HG03521 (cell line): ENCODE results near the gene BACH2.
"Not testable (repeated sequence)": the region's sequence is repeated elsewhere in the genome, so short reads cannot be mapped to it uniquely, and the experiment has no call there.

Experiments used
- ATAC-seq: cut with Tn5 transposase; IDR thresholded peaks from one replicate; pipeline ENCODE4 v1.9.1; 2021; ENCODE audit warnings: mild to moderate bottlenecking, moderate library complexity; ENCODE audit not compliant: unreplicated experiment

Gene BACH2

GRCh38 chr6:90079560-90080490 lies 216.8 kb downstream of the BACH2 start:
- no peak for ATAC-seq

- no peak for ATAC-seq
Measured at GRCh38 chr6:90078513-90079289, 217.9 kb downstream of the BACH2 start.

- ATAC-seq = no peak
Measured at GRCh38 chr6:90076511-90077415, 219.9 kb downstream of the BACH2 start.

DNA sequence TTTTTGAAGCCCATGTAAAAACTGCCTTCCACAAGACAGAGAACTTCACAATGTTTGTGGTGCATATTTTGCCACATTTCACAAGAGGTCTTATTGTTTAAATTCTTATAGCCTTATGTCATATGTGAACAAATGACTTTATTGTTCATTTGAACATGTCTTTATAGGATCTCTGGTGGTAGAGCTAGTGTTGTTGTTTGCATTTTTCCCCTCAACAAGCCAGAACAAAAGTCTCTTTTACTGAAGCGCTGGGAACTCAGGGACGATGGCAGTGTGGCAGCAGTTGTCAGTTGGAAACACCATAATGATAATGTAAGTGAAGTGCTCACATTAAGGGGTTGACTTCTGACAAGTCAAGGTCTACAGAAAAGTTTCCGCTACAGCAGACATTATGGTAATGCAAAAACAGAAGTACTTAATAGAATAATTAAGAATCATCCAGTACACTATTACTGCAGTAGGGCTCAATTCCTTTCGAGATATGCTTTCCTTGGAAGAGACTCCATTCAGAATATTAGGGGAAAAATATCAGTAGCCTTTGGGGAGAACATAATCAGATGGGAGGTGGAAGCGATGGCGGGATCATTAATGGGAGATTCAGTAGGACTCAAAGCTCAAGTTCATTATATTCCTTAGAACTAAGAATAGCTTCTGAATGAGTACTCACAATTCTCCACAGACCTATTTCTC lies 222.3 kb downstream of the BACH2 start:
- no peak for ATAC-seq

DNA sequence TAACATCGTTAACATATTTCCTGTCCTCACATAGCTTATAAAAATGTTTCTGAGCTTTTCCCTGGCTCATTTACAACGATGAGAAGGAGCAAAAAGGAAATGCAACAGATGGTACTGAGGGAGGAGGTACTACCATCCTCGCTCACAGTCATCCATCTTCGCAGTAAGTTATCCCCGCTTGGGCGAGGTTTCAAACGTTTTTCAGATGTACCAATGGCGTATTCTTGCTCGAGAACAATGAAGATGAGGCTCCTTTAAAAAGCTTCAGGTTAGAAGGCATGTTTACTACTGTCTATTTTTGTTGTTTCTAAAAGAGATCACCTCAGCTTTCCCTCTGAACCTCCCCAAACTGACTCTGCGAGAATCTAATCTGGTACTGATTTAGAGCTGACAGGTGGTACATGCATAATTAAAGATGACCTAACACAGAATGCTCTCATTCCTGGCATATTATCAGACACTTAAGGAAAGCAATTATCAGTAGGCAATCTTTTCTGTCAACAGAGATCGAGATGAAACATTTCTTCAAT lies 223.6 kb downstream of the BACH2 start:
- no peak for ATAC-seq

DNA sequence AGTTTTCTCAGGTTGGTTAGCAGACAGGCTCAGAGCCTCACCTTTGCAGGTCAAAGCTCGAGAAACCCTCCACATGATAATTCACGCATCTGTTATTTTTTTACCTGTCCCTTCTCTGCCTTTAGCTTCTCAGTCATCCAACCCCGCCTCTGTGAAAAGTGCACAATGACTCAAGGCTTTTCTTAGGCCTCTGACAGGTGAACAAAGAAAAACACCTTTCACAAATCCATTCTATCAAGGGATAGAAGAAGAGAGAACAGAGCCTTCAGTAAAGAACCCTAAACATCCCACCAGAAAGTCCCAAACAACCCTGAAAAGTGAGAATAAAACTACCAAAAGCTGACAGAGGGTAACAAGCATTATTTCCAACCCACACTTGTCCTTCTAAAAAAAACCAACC lies 224.1 kb downstream of the BACH2 start:
- ATAC-seq = no peak

DNA sequence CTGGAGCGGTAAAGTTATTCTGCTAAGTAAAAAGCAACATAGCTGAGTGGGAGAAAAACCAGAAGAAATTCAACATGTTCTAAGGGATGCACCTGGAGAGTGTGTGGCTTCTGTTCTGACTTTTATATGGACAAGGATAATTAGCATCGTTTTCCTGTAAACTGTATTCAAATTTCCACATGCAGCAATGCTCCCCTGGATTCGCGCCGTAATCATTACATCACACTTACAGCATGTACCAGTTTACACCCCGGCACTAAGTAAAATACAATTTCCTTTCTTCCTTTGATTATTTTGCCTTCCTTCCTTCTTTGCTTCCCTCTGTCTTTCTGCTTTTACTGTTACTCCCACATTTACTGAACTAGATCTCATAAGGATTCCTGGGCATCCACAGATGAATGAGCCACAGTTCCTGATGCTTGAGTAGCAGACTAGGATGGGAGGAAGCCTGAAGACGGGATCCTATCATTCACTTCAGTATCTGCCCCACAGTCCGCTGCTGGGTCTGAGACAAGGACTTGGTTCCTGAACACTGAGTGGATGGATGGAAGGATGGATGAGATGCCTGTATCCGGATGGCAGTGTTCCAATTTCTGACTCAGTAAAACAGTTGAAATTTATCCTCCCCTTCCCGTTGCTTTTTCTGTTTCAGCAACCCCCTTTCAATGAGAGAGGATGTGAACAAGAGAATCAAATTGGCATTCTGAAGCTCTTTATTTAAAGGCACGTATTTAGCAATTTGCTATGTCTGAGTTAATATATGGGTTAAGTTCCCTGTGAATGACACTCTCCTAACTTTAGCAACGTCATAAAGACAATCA lies 227.7 kb downstream of the BACH2 start:
- ATAC-seq = no peak

DNA sequence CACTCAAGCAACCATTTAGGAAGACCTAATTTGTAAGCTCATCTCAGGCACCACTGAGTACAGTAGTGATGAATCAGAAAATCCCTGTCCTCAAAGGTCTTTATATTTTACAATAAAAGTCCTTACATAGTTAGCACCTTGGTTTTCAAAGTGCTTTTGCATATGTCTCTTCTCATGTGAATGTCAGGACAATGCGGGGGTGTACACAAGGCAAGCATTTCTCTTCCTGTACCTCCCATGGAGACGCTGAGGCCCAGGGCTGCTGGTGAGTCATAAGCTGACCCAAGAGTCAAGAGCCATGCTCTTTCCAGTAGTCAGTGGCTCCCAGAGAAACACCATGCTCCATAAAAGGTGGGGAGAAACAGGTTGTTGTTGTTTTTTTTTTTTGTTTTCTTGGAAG lies 228.4 kb downstream of the BACH2 start:
- ATAC-seq = no peak

- ATAC-seq = no peak
Measured at GRCh38 chr6:90066697-90067096, 229.9 kb downstream of the BACH2 start.

DNA sequence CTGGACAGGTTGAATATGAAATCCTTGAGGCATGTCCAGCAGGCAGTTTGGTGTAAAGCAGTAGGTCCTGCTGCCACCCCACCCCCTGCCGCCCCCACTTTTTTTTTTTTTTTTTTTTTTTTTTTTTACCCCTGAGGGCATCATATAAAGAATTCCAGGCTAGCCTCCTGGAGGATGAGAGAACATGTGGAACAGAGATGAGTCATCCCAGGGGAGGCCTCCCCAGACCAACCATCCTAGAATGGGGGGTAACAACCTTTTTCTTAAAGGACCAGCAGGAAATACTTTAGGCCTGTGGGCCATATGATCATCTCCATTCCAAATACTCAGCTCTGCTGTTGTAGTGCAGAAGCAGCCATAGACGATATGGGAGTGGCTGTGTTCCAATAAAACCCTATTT lies 231.5 kb downstream of the BACH2 start:
- no peak for ATAC-seq

DNA sequence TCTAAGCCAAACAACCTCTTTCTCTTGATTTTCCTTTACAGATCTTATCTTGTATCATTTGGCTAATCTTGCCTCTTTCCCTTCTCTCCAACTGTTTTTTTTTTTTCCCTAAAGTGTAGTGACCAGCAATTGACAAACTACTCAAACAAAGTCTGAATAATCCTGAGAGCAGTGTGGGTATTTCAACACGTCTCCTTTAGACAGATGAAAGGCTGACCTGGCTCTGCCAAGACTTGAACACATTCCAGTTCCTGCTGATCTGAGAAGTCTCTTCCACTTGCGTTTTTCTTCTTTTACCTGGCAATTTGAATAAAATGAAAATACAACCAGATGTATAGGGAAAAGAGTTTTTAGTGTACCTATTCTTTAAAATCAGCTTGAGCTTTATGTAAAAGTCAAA lies 234.0 kb downstream of the BACH2 start:
- ATAC-seq = no peak

- ATAC-seq = no peak
Measured at GRCh38 chr6:90062051-90062450, 234.6 kb downstream of the BACH2 start.

- not testable (repeated sequence) for ATAC-seq
Measured at GRCh38 chr6:90059178-90059577, 237.5 kb downstream of the BACH2 start.

DNA sequence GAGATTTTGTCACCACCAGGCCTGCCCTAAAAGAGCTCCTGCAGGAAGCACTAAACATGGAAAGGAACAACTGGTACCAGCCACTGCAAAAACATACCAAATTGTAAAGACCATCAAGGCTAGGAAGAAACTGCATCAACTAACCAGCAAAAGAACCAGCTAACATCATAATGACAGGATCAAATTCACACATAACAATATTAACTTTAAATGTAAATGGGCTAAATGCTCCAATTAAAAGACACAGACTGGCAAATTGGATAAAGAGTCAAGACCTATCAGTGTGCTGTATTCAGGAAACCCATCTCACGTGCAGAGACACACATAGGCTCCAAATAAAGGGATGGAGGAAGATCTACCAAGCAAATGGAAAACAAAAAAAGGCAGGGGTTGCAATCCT lies 240.7 kb downstream of the BACH2 start:
- ATAC-seq = not testable (repeated sequence)

DNA sequence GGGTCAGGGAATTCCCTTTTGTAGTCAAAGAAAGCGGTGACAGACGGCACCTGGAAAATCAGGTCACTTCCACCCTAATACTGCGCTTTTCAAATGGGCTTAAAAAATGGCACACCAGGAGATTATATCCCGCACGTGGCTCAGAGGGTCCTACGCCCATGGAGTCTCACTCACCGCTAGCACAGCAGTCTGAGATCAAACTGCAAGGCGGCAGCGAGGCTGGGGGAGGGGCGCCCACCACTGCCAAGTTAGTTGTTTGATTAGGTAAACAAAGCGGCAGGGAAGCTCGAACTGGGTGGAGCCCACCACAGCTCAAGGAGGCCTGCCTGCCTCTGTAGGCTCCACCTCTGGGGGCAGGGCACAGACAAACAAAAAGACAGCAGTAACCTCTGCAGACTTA lies 242.4 kb downstream of the BACH2 start:
- not testable (repeated sequence) for ATAC-seq

DNA sequence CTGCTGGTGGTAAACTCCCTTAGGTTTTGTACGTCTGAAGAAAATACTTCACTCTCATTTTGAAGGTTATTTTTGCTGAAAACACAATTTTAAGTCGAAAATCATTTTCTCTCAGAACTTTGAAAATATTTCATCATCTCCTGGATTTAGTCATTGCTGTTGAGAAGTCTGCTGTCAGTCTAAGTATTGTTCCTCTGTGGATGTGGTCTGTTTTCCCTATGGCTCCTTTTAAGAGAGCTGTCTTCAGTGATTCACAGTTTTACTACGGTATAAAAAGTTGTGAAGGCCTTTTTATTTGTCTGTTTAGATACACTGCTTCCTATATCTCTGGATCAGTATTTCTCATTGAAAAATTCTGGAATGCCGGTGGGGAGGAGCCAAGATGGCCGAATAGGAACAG lies 243.0 kb downstream of the BACH2 start:
- no peak for ATAC-seq

- ATAC-seq = no peak
Measured at GRCh38 chr6:90049295-90049694, 247.3 kb downstream of the BACH2 start.

DNA sequence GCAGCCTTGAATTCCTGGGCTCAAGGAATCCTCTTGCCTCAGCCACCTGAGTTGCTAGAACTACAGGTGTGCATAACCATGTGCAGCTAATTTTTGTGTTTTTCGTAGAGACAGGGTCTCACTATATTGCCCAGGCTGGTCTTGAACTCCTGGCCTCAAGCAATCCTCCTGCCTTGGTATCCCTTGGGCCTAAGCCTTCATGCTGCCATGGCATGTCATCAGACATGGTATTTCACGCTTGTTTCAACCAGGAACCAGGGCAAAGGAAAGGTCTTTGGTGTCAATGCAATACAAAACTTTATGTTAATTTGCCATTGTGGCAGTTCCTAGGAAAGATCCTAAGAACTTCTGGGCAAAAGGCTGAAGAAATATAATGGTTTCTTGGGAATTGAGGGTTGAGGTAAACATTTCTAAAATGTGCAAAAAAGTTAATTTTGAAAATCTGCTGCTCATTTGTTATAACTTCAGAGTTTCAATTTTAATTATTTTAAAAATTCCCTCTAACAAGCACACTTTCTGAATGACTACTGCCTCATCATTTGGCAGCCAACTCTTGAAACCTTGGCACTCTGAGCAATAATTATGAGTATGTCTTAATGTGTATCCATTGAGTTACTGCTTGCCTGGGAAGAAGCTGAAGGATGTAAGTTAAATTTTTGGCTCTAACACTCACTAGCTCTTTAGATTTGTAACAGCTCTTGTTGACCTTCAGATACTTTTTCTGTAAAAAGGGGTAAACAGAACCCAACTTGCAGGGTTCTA lies 248.3 kb downstream of the BACH2 start:
- ATAC-seq = no peak

DNA sequence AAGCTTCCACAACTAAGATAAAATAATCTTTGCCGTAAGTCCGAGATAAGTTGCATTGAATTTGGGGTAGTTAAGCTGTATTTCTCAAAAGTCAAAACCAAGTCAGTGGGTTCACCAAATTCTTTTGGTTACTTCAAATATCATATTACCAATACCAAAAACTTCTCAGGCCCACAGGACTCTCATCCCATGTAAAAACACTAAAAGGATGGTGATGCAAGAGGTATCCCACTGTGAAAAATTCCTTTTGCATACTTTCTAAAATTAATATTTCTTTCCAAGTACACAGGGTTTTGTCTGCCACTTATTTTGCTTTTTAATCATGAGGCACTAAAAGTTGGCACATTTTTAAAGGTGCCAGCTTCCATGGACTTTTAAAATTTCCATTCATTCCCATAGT lies 251.1 kb downstream of the BACH2 start:
- no peak for ATAC-seq
